Hepatocyte (in vitro differentiated cells): Measurements from ENCODE around the gene PPP3CA.

ENCODE experiments used
- CTCF ChIP-seq: fragments of 200-600 bp; sonication (generic); IDR thresholded peaks from 2 replicates; pipeline ENCODE4 v1.5.1; 2016; ENCODE audit warnings: antibody characterized with exemption, mild to moderate bottlenecking; ENCODE audit not compliant: poor library complexity
- EZH2 ChIP-seq: fragments of 200-600 bp; sonication (generic); IDR thresholded peaks from 2 replicates; pipeline ENCODE4 v1.6.1; 2016; ENCODE audit warnings: antibody characterized with exemption, mild to moderate bottlenecking, borderline replicate concordance

GRCh38 chr4:101345596-101346350, 1.6 kb downstream of the PPP3CA start:
- TF ChIP-seq CTCF (no peak), EZH2 (no peak)
